ENCODE results near the gene SLC34A1. TPM values are rescaled to one million over a fixed set of nuclear protein-coding genes. Genes with fewer than 3 reads are reported as not detected.

SLC34A1 gene
- total RNA-seq, 1 experiment from 2014 or later = not detected

GRCh38 chr5:177429248-177430040 is 45.2 kb downstream of the SLC34A1 start:
- Histone ChIP-seq H3K4me1 (peaks cover 15% of the 10 kb centered on the region), H3K4me3 (ENCODE audit: low read depth, low read length) (no peak overlapping the region), H3K9me3 (no peaks in the 10 kb centered on the region), H3K27me3 (replicated peaks; ENCODE audit: control insufficient read depth, insufficient read depth, low read length) (no peaks in the 10 kb centered on the region), H3K36me3 (ENCODE audit: control insufficient read depth, insufficient read depth, low read length) (peaks cover 2% of the 10 kb centered on the region)
- Mint-ChIP-seq H3K9me3 (ENCODE audit: unreplicated experiment) (no peaks in the 10 kb centered on the region), H3K36me3 (ENCODE audit: insufficient read depth, unreplicated experiment) (peaks cover 18% of the 10 kb centered on the region), H3K4me3 (ENCODE audit: unreplicated experiment) (no peak overlapping the region), H3K27me3 (ENCODE audit: insufficient read depth, unreplicated experiment) (no peaks in the 10 kb centered on the region), H3K27ac (ENCODE audit: unreplicated experiment) (no peak overlapping the region), H3K4me1 (ENCODE audit: low read depth, unreplicated experiment) (peaks cover 12% of the 10 kb centered on the region)
- no peak for TF ChIP-seq CTCF (IDR thresholded peaks at IDR 0.05; ENCODE audit: insufficient read depth in 1 of 2, low read depth in 1 of 2, low read length in 1 of 2, severe bottlenecking in 1 of 2, unreplicated experiment in 1 of 2)
- intact Hi-C loops (cut with micrococcal nuclease; ENCODE audit: unreplicated experiment) = no loop called here
- CTCF ChIA-PET = interaction anchor here (0.7 kb wide), 2 partner anchors 16 to 79 kb away, joined by 3 to 4 read pairs; no protein-coding TSS in a partner anchor
- BruUV-seq (replicated peaks) = no TSS peak
- DNase-seq = no peak
- POLR2A ChIA-PET = interaction anchor here (0.7 kb wide), 1 partner anchor 8 kb away, joined by 5 read pairs; no protein-coding TSS in a partner anchor

GRCh38 chr5:177430140-177430951 is 46.1 kb downstream of the SLC34A1 start:
- H3K4me1 ChIP-seq = peaks cover 14% of the 10 kb centered on the region
- H3K4me3 Mint-ChIP-seq (ENCODE audit: unreplicated experiment) = no peak overlapping the region
- TF ChIP-seq CTCF (IDR thresholded peaks at IDR 0.05; ENCODE audit: insufficient read depth in 1 of 2, low read depth in 1 of 2, low read length in 1 of 2, severe bottlenecking in 1 of 2, unreplicated experiment in 1 of 2) = no peak
- H3K4me3 ChIP-seq (ENCODE audit: low read depth, low read length) = no peak overlapping the region
- peaks cover 5% of the 10 kb centered on the region for H3K36me3 ChIP-seq (ENCODE audit: control insufficient read depth, insufficient read depth, low read length)
- no TSS peak for BruUV-seq (replicated peaks)
- H3K27me3 ChIP-seq (replicated peaks; ENCODE audit: control insufficient read depth, insufficient read depth, low read length) = no peaks in the 10 kb centered on the region
- DNase-seq = no peak
- POLR2A ChIA-PET = no interaction called here
- CTCF ChIA-PET = interaction anchor here (0.7 kb wide), 2 partner anchors 17 to 80 kb away, joined by 3 to 4 read pairs; no protein-coding TSS in a partner anchor
- H3K9me3 Mint-ChIP-seq (ENCODE audit: unreplicated experiment) = no peaks in the 10 kb centered on the region
- H3K36me3 Mint-ChIP-seq (ENCODE audit: insufficient read depth, unreplicated experiment) = peaks cover 18% of the 10 kb centered on the region
- H3K4me1 Mint-ChIP-seq (ENCODE audit: low read depth, unreplicated experiment) = peaks cover 8% of the 10 kb centered on the region
- intact Hi-C loops (cut with micrococcal nuclease; ENCODE audit: unreplicated experiment) = no loop called here
- no peaks in the 10 kb centered on the region for H3K9me3 ChIP-seq
- no peak overlapping the region for H3K27ac Mint-ChIP-seq (ENCODE audit: unreplicated experiment)
- no peaks in the 10 kb centered on the region for H3K27me3 Mint-ChIP-seq (ENCODE audit: insufficient read depth, unreplicated experiment)

GRCh38 chr5:177430972-177431316 is 46.7 kb downstream of the SLC34A1 start:
- ChIA-PET CTCF (interaction anchor here (1.0 kb wide), 1 partner anchor 27 kb away, joined by 6 read pairs; no protein-coding TSS in a partner anchor), POLR2A (interaction anchor here (0.5 kb wide), 1 partner anchor 60 kb away, joined by 4 read pairs; no protein-coding TSS in a partner anchor)
- Histone ChIP-seq H3K4me3 (ENCODE audit: low read depth, low read length) (no peak overlapping the region), H3K9me3 (no peaks in the 10 kb centered on the region), H3K27me3 (replicated peaks; ENCODE audit: control insufficient read depth, insufficient read depth, low read length) (no peaks in the 10 kb centered on the region), H3K4me1 (peaks cover 11% of the 10 kb centered on the region), H3K36me3 (ENCODE audit: control insufficient read depth, insufficient read depth, low read length) (peaks cover 5% of the 10 kb centered on the region)
- Mint-ChIP-seq H3K27ac (ENCODE audit: unreplicated experiment) (no peak overlapping the region), H3K36me3 (ENCODE audit: insufficient read depth, unreplicated experiment) (peaks cover 19% of the 10 kb centered on the region), H3K4me1 (ENCODE audit: low read depth, unreplicated experiment) (peaks cover 5% of the 10 kb centered on the region), H3K9me3 (ENCODE audit: unreplicated experiment) (no peaks in the 10 kb centered on the region), H3K27me3 (ENCODE audit: insufficient read depth, unreplicated experiment) (no peaks in the 10 kb centered on the region), H3K4me3 (ENCODE audit: unreplicated experiment) (no peak overlapping the region)
- DNase-seq = no peak
- no peak for TF ChIP-seq CTCF (IDR thresholded peaks at IDR 0.05; ENCODE audit: insufficient read depth in 1 of 2, low read depth in 1 of 2, low read length in 1 of 2, severe bottlenecking in 1 of 2, unreplicated experiment in 1 of 2)
- BruUV-seq (replicated peaks) = no TSS peak
- intact Hi-C loops (cut with micrococcal nuclease; ENCODE audit: unreplicated experiment) = no loop called here
